HUES64 (cell line): ENCODE results near the gene TUFM.
"Not testable (repeated sequence)": the region's sequence is repeated elsewhere in the genome, so short reads cannot be mapped to it uniquely, and the experiment has no call there.

ENCODE experiments used
- H3K27ac ChIP-seq: 2 replicates; pipeline ENCODE4 v1.7.0; 2013; ENCODE audit warnings: low read depth, low read length, inconsistent platforms
- H3K27me3 ChIP-seq: 2 replicates; pipeline ENCODE4 v1.6.1; 2013; ENCODE audit warnings: mild to moderate bottlenecking, low read length; ENCODE audit not compliant: insufficient read depth
- H3K36me3 ChIP-seq: 2 replicates; pipeline ENCODE4 v1.6.1; 2013; ENCODE audit warnings: mild to moderate bottlenecking, low read length; ENCODE audit not compliant: insufficient read depth
- H3K4me1 ChIP-seq: 2 replicates; pipeline ENCODE4 v1.6.1; 2013; ENCODE audit warnings: mild to moderate bottlenecking, low read length, moderate library complexity; ENCODE audit not compliant: insufficient read depth
- H3K4me3 ChIP-seq: 2 replicates; pipeline ENCODE4 v1.5.1; 2013; ENCODE audit warnings: mild to moderate bottlenecking, low read length, moderate library complexity
- H3K9ac ChIP-seq: 2 replicates; pipeline ENCODE4 v1.6.1; 2013; ENCODE audit warnings: mild to moderate bottlenecking, low read depth, low read length
- H3K9me3 ChIP-seq: 2 replicates; pipeline ENCODE4 v1.6.1; 2013; ENCODE audit warnings: low read depth, low read length; ENCODE audit not compliant: insufficient read depth
- WGBS: fragments of 150-250, 120-280 bp; methylation state at CpG from one replicate; pipeline ENCODE4 v1.1.7; 2013; ENCODE audit warnings: missing lambda C conversion rate; 5-methylcytosine and 5-hydroxymethylcytosine counted together

The TUFM gene

DNA sequence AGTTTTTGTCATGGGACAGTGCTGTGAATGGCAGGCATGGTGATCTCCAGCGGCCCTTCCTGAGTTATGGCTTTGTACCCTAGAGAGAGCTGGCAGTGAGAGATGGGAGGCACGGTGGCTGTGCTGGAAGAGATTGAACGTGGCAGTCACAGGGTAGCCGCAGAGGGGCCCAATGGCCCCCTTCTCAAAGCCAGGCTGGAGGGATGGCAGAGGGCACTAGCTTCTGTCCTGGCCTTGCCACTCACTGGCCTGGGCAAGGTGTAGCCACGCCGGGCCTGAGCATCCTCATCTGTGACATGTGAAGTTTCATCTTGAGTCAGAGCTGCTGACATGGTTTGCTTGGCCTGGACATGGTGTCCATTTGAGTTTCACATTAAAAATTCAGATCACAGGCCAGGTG lies 28.3 kb upstream of the TUFM start:
- Histone ChIP-seq H3K27me3 (no peaks in the 10 kb centered on the region), H3K4me3 (no peak overlapping the region), H3K27ac (no peak overlapping the region), H3K4me1 (peaks cover 9% of the 10 kb centered on the region; the same call in 1 of the 2 replicates), H3K36me3 (peaks cover 36% of the 10 kb centered on the region), H3K9ac (no peak overlapping the region), H3K9me3 (no peaks in the 10 kb centered on the region)
- 94% methylated on average over 6 of the region's 6 CpGs for WGBS

DNA sequence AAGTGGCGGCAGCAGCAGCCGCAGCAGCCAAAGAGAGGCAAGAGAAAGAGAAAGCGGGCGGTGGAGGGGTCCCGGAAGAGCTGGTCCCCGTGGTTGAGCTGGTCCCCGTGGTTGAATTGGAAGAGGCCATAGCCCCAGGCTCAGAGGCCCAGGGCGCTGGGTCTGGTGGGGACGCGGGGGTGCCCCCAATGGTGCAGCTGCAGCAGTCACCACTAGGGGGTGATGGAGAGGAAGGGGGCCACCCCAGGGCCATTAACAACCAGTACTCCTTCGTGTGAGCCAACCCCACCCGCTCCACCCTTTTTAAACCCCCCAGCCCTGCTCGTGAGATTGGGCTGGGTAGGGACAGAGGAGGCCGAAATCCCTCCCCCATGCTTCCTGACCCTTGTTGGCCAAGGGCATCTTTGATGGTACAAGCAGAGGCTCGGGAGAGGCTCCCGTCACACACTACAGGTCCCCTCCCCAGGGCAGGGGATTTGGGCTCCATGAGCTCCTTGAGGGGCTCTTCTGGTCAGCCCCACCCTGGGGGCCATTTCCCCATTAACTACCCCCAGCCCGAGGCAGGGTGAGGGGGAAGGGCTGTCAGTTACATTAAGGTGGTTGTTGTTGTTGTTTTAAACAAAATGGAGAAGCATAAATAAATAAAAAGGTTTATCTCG lies 27.5 kb upstream of the TUFM start:
- Histone ChIP-seq H3K9me3 (no peaks in the 10 kb centered on the region), H3K27me3 (no peaks in the 10 kb centered on the region), H3K9ac (no peak overlapping the region), H3K4me1 (peaks cover 7% of the 10 kb centered on the region; the same call in 1 of the 2 replicates), H3K36me3 (peaks cover 43% of the 10 kb centered on the region), H3K27ac (no peak overlapping the region), H3K4me3 (no peak overlapping the region)
- 93% methylated on average over 17 of the region's 18 CpGs for WGBS

- WGBS: 92% methylated on average over 14 of the region's 15 CpGs
- no peaks in the 10 kb centered on the region for H3K9me3 ChIP-seq
- H3K27me3 ChIP-seq: no peaks in the 10 kb centered on the region
- no peak overlapping the region for H3K4me3 ChIP-seq
- H3K27ac ChIP-seq: no peak overlapping the region
- H3K36me3 ChIP-seq: peaks cover 45% of the 10 kb centered on the region
- peaks cover 4% of the 10 kb centered on the region; the same call in 1 of the 2 replicates for H3K4me1 ChIP-seq
- no peak overlapping the region for H3K9ac ChIP-seq
Measured at GRCh38 chr16:28872952-28873351, 26.8 kb upstream of the TUFM start.

- 96% methylated on average over 11 of the region's 11 CpGs for WGBS
- Histone ChIP-seq H3K27me3 (no peaks in the 10 kb centered on the region), H3K9me3 (no peaks in the 10 kb centered on the region), H3K9ac (no peak overlapping the region), H3K27ac (no peak overlapping the region), H3K4me1 (peaks cover 8% of the 10 kb centered on the region; the same call in 1 of the 2 replicates), H3K36me3 (peaks cover 52% of the 10 kb centered on the region), H3K4me3 (no peak overlapping the region)
Measured at GRCh38 chr16:28869201-28869600, 23.1 kb upstream of the TUFM start.

- not testable (repeated sequence) for H3K9me3 ChIP-seq, H3K4me3 ChIP-seq, H3K27ac ChIP-seq, H3K9ac ChIP-seq, H3K4me1 ChIP-seq, H3K27me3 ChIP-seq
- H3K36me3 ChIP-seq: peaks cover 45% of the 10 kb centered on the region
- 97% methylated on average over 9 of the region's 9 CpGs for WGBS
Measured at GRCh38 chr16:28867646-28868045, 21.5 kb upstream of the TUFM start.

DNA sequence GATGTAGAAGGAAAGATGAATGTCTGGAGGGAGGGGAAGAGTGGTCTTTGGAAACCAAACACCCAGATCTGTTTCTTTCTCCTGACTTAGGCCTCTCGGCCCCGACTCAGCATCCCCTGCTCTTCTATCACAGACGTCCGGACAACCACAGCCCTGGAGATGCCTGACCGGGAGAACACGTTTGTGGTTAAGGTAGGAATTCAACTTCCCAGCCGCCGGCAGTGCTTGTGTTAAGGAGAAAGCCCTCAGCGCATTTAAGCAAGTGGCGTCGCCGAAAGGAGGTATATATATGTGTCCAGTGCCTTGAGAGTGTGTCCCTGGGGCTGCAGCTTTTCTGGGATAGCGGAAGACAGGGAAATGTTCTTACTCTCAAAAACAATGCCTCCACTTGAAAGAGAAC lies 21.1 kb upstream of the TUFM start:
- H3K27ac ChIP-seq: no peak overlapping the region
- WGBS: 91% methylated on average over 13 of the region's 13 CpGs
- H3K36me3 ChIP-seq: peaks cover 43% of the 10 kb centered on the region
- no peak overlapping the region for H3K4me3 ChIP-seq
- H3K27me3 ChIP-seq: no peaks in the 10 kb centered on the region
- H3K9me3 ChIP-seq: no peaks in the 10 kb centered on the region
- peaks cover 8% of the 10 kb centered on the region; the same call in 1 of the 2 replicates for H3K4me1 ChIP-seq
- H3K9ac ChIP-seq: no peak overlapping the region

DNA sequence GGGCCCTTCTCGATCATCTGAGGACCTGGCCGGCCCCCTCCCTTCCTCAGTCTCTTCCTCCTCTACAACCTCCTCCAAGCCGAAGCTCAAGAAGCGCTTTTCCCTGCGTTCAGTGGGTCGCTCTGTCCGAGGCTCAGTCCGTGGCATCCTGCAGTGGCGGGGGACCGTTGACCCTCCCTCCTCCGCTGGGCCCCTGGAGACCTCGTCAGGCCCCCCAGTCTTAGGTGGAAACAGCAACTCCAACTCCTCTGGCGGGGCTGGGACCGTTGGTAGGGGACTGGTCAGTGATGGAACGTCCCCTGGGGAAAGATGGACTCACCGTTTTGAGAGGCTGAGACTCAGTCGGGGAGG lies 20.3 kb upstream of the TUFM start:
- no peak overlapping the region for H3K27ac ChIP-seq
- no peak overlapping the region for H3K9ac ChIP-seq
- 92% methylated on average over 17 of the region's 17 CpGs for WGBS
- H3K36me3 ChIP-seq: peaks cover 40% of the 10 kb centered on the region
- no peak overlapping the region for H3K4me3 ChIP-seq
- H3K4me1 ChIP-seq: peaks cover 8% of the 10 kb centered on the region; the same call in 1 of the 2 replicates
- no peaks in the 10 kb centered on the region for H3K27me3 ChIP-seq
- H3K9me3 ChIP-seq: no peaks in the 10 kb centered on the region

- H3K27ac ChIP-seq: no peak overlapping the region
- 0 out of 2 replicates have a peak overlapping the region, but pooled peaks have one; percentile 36 for H3K9ac ChIP-seq
- WGBS: 92% methylated on average over 29 of the region's 32 CpGs
- peaks cover 8% of the 10 kb centered on the region; the same call in 1 of the 2 replicates for H3K4me1 ChIP-seq
- H3K9me3 ChIP-seq: no peaks in the 10 kb centered on the region
- no peaks in the 10 kb centered on the region for H3K27me3 ChIP-seq
- peaks cover 34% of the 10 kb centered on the region for H3K36me3 ChIP-seq
- H3K4me3 ChIP-seq: no peak overlapping the region
Measured at GRCh38 chr16:28865722-28866453, 19.7 kb upstream of the TUFM start.

DNA sequence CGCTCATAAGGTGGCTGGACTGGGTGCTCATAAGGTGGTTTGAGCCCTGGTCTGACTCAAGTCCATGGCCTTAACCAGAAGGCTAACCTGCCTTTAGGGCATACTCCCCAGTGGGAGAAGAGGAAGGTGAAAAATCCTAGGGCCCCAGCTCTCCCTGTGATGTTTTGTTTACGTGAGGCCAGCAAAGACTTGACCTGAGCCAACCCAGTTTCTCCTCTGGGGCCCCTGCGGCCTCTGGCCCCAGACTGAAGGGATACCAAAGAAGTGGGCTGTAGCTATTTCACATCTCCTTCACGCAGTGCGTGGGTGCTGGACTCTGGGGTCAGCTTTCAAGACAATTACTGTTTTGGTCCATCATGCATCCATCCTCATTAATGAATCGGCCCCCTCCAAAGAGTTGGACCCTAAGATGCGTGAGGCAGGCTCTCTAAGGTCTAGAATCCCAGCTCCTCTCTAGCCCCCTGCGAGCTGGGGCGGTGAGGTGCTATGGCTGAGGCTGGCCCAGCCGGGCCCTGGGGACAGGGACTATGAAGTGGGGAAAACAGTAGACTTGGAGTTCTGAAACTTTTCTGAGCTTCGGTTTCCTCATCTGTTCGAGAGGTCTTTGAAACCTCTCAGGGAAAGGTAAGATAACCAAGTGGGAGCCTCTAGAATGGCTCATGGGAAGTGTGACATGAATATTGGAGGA lies 19.0 kb upstream of the TUFM start:
- peaks cover 27% of the 10 kb centered on the region for H3K36me3 ChIP-seq
- WGBS: 93% methylated on average over 12 of the region's 12 CpGs
- H3K9me3 ChIP-seq: no peaks in the 10 kb centered on the region
- H3K27me3 ChIP-seq: no peaks in the 10 kb centered on the region
- 0 out of 2 replicates have a peak overlapping the region, but pooled peaks have one; percentile 5 for H3K9ac ChIP-seq
- peaks cover 8% of the 10 kb centered on the region; the same call in 1 of the 2 replicates for H3K4me1 ChIP-seq
- H3K4me3 ChIP-seq: peak overlapping the region; percentile 94
- H3K27ac ChIP-seq: no peak overlapping the region

GRCh38 chr16:28863929-28864793 lies 18.0 kb upstream of the TUFM start:
- 7% methylated on average over 38 of the region's 42 CpGs for WGBS
- Histone ChIP-seq H3K36me3 (peaks cover 17% of the 10 kb centered on the region), H3K4me3 (peak overlapping the region; percentile 94), H3K9ac (peak overlapping the region; percentile 98), H3K27ac (peak overlapping the region; percentile 100), H3K9me3 (no peaks in the 10 kb centered on the region), H3K4me1 (peaks cover 8% of the 10 kb centered on the region; the same call in 1 of the 2 replicates), H3K27me3 (no peaks in the 10 kb centered on the region)
